Suprapubic skin (tissue), 4 donors: Measurements from ENCODE around the gene NRXN3.

Experiments
- EP300 ChIP-seq: sonication (generic); formaldehyde crosslinking; IDR thresholded peaks from one replicate; pipeline ENCODE4 v1.6.1; 2017; ENCODE audit warnings: antibody characterized with exemption
- POLR2A ChIP-seq, 2 donors: fragments of 450-650 bp; IDR thresholded peaks; one replicate each; pipeline ENCODE4 v1.6.1; 2017; ENCODE audit warnings: antibody characterized with exemption in 2 of 2, mild to moderate bottlenecking in 2 of 2, moderate library complexity in 2 of 2
- POLR2AphosphoS5 ChIP-seq, 3 donors: sonication (generic); formaldehyde crosslinking; IDR thresholded peaks; one replicate each; pipeline ENCODE4 v1.6.1; 2017; ENCODE audit warnings: antibody characterized with exemption in 3 of 3
- TF ChIP-seq, protein P1 (sequence below), 2 donors: fragments of 200-600 bp in 1 of 2; fragments of 450-650 bp in 1 of 2; sonication (generic) in 1 of 2; IDR thresholded peaks; one replicate each; pipeline ENCODE4 v1.5.1; 2016 to 2019; ENCODE audit warnings: antibody characterized with exemption in 2 of 2, mild to moderate bottlenecking in 1 of 2, moderate library complexity in 1 of 2

DNA sequence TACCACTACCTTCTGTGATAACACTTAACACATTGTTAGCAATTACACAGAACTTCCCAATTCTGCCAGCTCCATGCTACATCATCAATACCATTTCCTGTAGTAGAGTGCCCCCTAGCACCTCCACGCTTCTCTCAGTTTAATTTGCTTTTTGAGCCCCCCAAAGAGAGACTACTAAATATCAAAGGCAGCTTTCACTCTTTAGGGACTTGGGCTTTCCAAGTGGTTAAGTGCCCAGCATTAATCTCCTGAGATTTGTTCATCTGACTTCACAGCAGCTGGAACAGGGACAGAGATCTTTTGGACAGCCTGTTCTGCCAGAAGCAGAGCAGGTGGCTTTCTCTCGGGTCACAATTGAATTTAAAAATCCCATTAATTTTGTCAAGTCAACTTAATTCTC is 1086.2 kb downstream of the NRXN3 start:
- TF ChIP-seq, protein P1, sequence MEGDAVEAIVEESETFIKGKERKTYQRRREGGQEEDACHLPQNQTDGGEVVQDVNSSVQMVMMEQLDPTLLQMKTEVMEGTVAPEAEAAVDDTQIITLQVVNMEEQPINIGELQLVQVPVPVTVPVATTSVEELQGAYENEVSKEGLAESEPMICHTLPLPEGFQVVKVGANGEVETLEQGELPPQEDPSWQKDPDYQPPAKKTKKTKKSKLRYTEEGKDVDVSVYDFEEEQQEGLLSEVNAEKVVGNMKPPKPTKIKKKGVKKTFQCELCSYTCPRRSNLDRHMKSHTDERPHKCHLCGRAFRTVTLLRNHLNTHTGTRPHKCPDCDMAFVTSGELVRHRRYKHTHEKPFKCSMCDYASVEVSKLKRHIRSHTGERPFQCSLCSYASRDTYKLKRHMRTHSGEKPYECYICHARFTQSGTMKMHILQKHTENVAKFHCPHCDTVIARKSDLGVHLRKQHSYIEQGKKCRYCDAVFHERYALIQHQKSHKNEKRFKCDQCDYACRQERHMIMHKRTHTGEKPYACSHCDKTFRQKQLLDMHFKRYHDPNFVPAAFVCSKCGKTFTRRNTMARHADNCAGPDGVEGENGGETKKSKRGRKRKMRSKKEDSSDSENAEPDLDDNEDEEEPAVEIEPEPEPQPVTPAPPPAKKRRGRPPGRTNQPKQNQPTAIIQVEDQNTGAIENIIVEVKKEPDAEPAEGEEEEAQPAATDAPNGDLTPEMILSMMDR (IDR thresholded peaks at IDR 0.05) = no peak
- no peak for TF ChIP-seq POLR2AphosphoS5 (IDR thresholded peaks at IDR 0.05)
- TF ChIP-seq POLR2A (IDR thresholded peaks at IDR 0.05) = no peak
- TF ChIP-seq EP300 = no peak
